Mucosa of rectum (tissue), 2 donors: Measurements from ENCODE around the gene SLC38A2.
"Not testable (repeated sequence)": the region's sequence is repeated elsewhere in the genome, so short reads cannot be mapped to it uniquely, and the experiment has no call there.

Experiments used
- H3K27ac ChIP-seq, 2 donors: one replicate each; pipeline ENCODE4 v1.7.0; 2013; ENCODE audit warnings: inconsistent platforms in 2 of 2, low read depth in 2 of 2, low read length in 2 of 2
- H3K27me3 ChIP-seq, 2 donors: one replicate each; pipeline ENCODE4 v1.7.0; 2013; ENCODE audit warnings: low read length in 2 of 2; ENCODE audit not compliant: control insufficient read depth in 2 of 2, insufficient read depth in 2 of 2
- H3K36me3 ChIP-seq, 2 donors: one replicate each; pipeline ENCODE4 v1.7.0; 2013; ENCODE audit warnings: low read length in 2 of 2; ENCODE audit not compliant: control insufficient read depth in 2 of 2, insufficient read depth in 2 of 2
- H3K4me1 ChIP-seq, 2 donors: one replicate each; pipeline ENCODE4 v1.7.0; 2013; ENCODE audit warnings: low read length in 2 of 2, mild to moderate bottlenecking in 1 of 2; ENCODE audit not compliant: control insufficient read depth in 2 of 2, insufficient read depth in 2 of 2
- H3K4me3 ChIP-seq, 2 donors: one replicate each; pipeline ENCODE4 v1.7.0; 2013; ENCODE audit warnings: low read length in 2 of 2
- H3K9ac ChIP-seq, 2 donors: one replicate each; pipeline ENCODE4 v1.7.0; 2013; ENCODE audit warnings: low read length in 2 of 2, low read depth in 1 of 2, mild to moderate bottlenecking in 1 of 2
- H3K9me3 ChIP-seq, 2 donors: one replicate each; pipeline ENCODE4 v1.7.0; 2013; ENCODE audit warnings: low read length in 2 of 2; ENCODE audit not compliant: control insufficient read depth in 2 of 2
- donor health status: healthy.
- donor health status: Normal muscosa, but diverticular disease.

Gene SLC38A2

GRCh38 chr12:46332260-46332659 is 40.3 kb downstream of the SLC38A2 start:
- H3K36me3 ChIP-seq = no peaks in the 10 kb centered on the region
- H3K27me3 ChIP-seq = no peaks in the 10 kb centered on the region
- no peak overlapping the region for H3K4me3 ChIP-seq
- H3K9me3 ChIP-seq = peaks cover 0 to 2% of the 10 kb centered on the region in 2 donors
- no peak overlapping the region for H3K27ac ChIP-seq
- no peak overlapping the region for H3K9ac ChIP-seq
- H3K4me1 ChIP-seq = no peaks in the 10 kb centered on the region

DNA sequence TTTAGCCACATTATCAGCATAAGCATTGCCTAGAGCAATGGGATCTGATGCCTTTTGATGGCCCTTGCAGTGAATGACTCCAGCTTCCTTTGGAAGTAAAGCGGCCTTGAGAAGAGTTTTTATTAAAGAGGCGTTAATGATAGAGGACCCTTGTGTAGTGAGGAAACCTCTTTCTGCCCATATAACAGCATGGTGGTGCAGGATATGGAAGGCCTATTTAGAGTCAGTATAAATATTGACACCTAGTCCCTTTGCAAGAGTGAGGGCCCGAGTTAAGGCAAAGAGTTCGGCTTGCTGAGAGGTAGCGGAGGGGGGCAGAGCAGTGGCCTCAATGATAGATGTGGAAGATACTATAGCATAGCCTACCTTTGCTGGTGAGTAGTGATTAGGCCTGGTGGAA is 47.5 kb downstream of the SLC38A2 start:
- not testable (repeated sequence) for H3K9me3 ChIP-seq, H3K4me1 ChIP-seq, H3K27me3 ChIP-seq, H3K27ac ChIP-seq, H3K9ac ChIP-seq, H3K36me3 ChIP-seq, H3K4me3 ChIP-seq

DNA sequence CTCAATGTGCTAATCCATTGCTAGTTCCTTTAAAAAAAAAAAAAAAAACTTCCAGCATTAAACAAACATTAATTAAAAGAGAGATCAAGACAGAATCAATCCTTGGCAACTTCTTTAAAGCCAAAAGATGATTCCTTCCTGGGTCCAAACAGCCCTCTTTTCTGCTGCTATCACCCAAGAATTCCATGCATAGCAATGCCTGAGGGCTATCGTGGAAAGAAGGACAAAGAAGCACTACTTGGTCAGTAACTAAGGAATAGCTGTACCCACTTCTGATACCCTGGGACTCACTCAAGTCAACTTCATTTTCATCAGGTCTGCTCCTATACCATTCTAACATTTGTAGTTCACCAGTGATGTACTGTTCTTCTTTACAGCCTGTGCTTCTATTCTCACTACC is 51.8 kb downstream of the SLC38A2 start:
- Histone ChIP-seq H3K27me3 (no peaks in the 10 kb centered on the region), H3K9ac (no peak overlapping the region), H3K9me3 (peaks cover 0 to 6% of the 10 kb centered on the region in 2 donors), H3K4me1 (no peaks in the 10 kb centered on the region), H3K4me3 (no peak overlapping the region), H3K27ac (no peak overlapping the region), H3K36me3 (no peaks in the 10 kb centered on the region)

- H3K27me3 ChIP-seq = no peaks in the 10 kb centered on the region
- H3K4me3 ChIP-seq = no peak overlapping the region
- no peaks in the 10 kb centered on the region for H3K36me3 ChIP-seq
- no peak overlapping the region for H3K9ac ChIP-seq
- H3K27ac ChIP-seq = no peak overlapping the region
- no peaks in the 10 kb centered on the region for H3K9me3 ChIP-seq
- H3K4me1 ChIP-seq = no peaks in the 10 kb centered on the region
Measured at GRCh38 chr12:46318037-46318436, 54.5 kb downstream of the SLC38A2 start.
